Stimulated activated CD8-positive, alpha-beta memory T cell treated with anti-CD3 and anti-CD28 coated beads, Interleukin-2, amount 100 ng/mL, for 1 hour (primary cell): ENCODE data around the gene PTGER2.

ENCODE experiments used
- DNase-seq, 2 donors: peaks; one replicate each; pipeline ENCODE4 v3.0.0-alpha.2; 2020; ENCODE audit warnings: low read depth in 2 of 2

Gene PTGER2

GRCh38 chr14:52305014-52305413 is 9.1 kb upstream of the PTGER2 start:
- no peak for DNase-seq

DNA sequence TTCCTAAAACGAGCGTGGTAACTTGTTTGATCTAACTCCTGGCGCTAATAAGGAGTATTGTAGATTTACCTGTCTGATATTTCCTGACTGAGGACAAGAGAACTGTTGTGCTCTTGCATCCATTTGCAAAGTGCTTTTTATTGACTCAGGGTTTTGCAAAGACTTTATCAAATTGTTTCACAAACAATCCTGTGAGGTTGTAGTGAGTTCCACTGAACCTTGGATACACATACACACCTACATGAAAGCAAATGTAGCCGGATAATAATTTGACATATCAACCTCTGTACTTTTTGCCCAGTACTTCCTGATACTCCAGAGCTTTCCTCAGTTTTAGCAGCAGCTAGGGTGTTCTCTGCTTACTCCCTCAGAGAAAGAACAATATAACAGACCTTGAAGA is 6.7 kb upstream of the PTGER2 start:
- no peak for DNase-seq

GRCh38 chr14:52307905-52308304 is 6.2 kb upstream of the PTGER2 start:
- DNase-seq = no peak

GRCh38 chr14:52310541-52310940 is 3.6 kb upstream of the PTGER2 start:
- no peak for DNase-seq

DNA sequence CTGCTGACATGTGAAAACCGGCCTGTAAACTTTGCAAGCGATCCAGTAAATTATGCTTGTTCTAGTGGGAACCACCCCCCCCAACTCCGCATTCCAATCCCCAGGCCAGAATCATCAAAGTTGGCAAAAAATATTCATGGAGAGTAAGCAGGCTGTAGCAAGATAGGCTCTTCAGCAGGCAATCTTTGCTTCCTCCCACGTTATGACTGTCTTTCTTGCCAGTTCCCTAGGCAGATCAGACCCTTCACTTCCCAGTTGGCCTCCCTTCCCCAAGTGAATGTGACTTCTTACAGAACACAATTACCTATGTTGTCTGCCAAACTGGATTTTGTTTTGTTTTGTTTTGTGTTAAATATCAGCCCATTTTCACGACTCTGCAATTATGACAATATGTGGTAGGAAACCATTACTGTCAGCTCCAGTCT is 1.2 kb upstream of the PTGER2 start:
- DNase-seq = no peak

GRCh38 chr14:52313462-52313861 is 650 bp upstream of the PTGER2 start:
- DNase-seq = no peak

DNA sequence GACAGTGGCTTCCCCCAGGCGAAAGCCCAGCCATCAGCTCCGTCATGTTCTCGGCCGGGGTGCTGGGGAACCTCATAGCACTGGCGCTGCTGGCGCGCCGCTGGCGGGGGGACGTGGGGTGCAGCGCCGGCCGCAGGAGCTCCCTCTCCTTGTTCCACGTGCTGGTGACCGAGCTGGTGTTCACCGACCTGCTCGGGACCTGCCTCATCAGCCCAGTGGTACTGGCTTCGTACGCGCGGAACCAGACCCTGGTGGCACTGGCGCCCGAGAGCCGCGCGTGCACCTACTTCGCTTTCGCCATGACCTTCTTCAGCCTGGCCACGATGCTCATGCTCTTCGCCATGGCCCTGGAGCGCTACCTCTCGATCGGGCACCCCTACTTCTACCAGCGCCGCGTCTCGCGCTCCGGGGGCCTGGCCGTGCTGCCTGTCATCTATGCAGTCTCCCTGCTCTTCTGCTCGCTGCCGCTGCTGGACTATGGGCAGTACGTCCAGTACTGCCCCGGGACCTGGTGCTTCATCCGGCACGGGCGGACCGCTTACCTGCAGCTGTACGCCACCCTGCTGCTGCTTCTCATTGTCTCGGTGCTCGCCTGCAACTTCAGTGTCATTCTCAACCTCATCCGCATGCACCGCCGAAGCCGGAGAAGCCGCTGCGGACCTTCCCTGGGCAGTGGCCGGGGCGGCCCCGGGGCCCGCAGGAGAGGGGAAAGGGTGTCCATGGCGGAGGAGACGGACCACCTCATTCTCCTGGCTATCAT is 663 bp downstream of the PTGER2 start:
- DNase-seq = peak in 1 of 2 donors; percentile 31

DNA sequence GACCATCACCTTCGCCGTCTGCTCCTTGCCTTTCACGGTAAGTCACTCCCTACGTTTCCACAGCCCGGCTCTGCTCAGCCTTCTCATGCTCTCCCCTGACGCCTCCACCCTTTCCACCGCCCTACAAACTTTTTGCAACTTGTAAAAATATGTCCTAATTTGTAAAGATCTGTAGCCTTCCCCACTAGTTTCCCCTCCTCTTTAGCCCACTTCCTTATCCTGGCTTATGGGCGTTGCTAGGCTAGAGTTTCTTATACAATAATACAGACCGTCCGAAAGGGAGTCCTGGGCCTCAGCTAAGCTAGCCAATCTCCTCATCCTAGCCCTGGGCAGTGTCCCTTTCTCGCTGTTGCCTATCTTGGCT is 1.2 kb downstream of the PTGER2 start:
- no peak for DNase-seq

- no peak for DNase-seq
These were observed 4.0 kb downstream of the PTGER2 start for GRCh38 chr14:52318062-52318461.

GRCh38 chr14:52318826-52319645 is 4.9 kb downstream of the PTGER2 start:
- DNase-seq = no peak

- no peak for DNase-seq
These were observed 5.8 kb downstream of the PTGER2 start for GRCh38 chr14:52319919-52320318.

DNA sequence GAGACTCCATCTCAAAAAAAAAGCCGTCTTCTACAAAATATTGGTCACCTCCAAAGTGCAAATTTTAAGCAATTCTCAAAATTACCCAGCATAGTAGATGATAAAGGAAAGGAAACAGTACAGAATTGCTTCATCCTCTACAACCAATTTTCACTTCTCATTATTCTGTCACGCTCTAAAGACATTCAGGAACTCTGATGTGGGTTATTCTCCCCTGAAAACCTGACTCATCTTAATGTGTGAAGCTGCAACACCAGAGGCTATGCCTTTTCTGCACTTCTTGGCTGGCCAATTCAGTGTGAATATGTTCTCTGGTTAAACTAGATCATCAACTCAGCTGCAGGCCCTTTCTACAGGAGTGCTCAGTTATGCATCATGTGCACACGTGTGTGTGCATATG is 11.0 kb downstream of the PTGER2 start:
- DNase-seq = no peak

DNA sequence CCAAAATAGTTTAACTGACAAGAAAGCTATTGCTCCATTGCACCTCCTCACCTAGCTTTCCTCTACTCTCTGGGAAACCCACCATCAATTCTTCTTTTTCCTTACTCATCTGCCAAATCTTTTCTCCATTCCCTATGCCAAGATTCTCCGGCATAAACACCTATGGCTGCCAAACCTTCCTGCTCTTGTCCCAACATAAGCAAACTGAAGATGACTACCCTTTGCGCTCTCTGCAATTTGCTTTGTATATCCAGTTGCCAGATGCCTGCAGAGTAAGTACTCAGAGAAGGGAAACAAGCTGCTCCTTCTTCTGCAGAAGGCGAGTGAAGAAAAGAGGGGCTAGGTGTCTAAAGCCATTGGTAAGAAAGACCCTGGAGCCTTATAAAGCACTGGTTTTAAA is 11.5 kb downstream of the PTGER2 start:
- DNase-seq = no peak

DNA sequence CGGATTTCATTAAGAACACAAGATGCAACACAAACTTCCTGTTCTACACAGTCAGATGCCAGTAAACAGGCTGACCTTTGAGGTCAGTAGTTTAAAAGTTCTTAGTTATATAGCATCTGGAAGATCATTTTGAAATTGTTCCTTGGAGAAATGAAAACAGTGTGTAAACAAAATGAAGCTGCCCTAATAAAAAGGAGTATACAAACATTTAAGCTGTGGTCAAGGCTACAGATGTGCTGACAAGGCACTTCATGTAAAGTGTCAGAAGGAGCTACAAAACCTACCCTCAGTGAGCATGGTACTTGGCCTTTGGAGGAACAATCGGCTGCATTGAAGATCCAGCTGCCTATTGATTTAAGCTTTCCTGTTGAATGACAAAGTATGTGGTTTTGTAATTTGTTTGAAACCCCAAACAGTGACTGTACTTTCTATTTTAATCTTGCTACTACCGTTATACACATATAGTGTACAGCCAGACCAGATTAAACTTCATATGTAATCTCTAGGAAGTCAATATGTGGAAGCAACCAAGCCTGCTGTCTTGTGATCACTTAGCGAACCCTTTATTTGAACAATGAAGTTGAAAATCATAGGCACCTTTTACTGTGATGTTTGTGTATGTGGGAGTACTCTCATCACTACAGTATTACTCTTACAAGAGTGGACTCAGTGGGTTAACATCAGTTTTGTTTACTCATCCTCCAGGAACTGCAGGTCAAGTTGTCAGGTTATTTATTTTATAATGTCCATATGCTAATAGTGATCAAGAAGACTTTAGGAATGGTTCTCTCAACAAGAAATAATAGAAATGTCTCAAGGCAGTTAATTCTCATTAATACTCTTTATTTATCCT is 13.5 kb downstream of the PTGER2 start:
- no peak for DNase-seq

DNA sequence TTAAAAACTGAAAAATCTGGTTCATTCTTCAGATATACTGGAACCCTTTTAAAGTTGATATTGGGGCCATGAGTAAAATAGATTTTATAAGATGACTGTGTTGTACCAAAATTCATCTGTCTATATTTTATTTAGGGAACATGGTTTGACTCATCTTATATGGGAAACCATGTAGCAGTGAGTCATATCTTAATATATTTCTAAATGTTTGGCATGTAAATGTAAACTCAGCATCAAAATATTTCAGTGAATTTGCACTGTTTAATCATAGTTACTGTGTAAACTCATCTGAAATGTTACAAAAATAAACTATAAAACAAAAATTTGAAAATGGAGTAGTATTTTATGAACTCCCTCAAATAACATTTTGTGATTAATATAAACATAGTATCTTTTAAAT is 14.2 kb downstream of the PTGER2 start:
- DNase-seq = no peak

DNA sequence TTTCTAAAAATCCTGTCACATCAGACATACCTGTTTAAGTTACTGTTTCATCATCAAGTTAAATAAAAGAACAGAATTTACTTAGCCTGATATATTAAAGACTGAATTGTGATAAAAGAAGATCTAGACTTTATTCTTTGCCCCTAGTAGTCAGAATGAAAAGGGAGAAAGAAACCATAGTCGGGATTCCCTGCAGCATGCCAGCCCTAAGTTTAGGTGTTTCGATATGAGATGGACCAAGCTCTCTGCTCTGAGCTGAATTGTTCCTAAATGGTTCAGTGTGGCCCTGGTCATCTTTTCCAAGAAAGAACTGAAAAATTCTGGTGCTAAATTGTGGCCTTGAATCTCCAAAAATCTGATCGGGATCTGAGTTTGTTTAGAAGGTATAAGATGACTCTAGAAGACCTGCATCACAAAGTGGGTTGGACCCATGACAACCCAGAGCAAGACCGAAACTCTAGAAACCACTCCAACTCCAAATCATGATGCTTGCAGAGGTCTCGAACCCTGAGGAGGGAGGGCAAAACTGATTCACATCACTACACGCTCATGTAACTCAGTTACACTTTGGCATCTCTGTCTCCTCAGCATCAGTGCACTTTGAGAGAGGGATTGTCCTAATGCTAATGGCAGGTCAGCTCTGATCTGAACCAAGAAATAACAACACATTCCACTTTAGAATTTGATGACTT is 15.7 kb downstream of the PTGER2 start:
- DNase-seq = no peak

GRCh38 chr14:52332269-52332668 is 18.2 kb downstream of the PTGER2 start:
- DNase-seq = no peak

GRCh38 chr14:52333108-52333507 is 19.0 kb downstream of the PTGER2 start:
- no peak for DNase-seq

DNA sequence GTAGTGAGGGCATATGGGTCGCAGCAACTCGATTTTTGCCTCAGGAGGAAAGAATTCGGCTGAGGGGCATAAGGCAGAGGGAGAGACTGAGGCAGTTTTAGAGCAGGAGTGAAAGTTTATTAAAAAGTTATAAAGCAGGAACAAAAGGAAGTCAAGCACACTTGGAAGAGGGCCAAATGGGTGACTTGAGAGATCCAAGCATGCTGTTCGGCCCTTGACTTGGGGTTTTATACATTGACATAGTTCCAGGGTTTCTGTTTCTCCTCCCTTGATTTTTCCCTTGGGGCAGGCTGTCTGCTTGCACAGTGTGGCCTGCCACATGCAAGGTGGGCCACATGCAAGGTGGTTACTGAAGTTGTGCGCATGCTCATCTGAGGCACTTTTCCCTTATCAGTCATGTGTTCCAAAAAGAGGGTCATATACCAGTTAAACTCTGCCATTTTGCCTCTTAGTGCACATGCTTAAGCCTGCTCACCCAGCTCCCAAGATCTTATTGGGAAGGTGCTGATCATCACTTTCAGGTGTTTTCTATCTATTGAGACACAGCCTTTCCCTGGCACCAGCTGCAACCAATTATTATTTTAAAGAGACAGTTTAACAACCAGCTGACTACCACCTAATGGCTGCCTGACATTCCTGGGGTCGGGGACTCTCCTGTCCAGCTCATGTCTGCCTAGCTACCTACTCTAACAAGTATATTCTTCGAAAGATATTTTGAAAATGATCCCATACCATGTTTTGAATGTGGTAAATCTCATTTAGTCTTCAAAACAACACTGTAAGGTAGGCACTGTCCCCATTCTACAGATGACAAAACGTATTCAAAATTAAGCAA is 19.9 kb downstream of the PTGER2 start:
- no peak for DNase-seq

- DNase-seq = no peak
These were observed 22.1 kb downstream of the PTGER2 start for GRCh38 chr14:52336241-52336640.
